Measurements from ENCODE around the gene RPL6.

The RPL6 gene

DNA sequence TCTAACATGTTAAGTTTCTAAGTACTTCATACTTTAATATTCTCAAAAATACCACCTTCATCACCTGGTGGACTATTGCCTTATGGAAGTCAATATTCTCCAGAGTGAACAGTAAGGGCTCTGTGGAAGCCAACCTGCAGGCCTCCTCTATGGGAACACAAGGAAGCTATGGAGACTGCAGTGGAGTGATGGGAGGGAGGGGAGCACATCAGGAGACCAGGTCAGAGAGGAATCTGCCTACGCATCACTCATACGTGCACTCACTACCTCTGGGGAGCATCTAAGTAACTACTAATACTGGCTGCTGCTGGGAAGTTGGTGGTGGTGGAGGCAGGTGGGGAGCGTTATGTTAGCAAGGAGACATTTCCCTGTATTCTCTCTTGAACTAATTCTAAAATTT lies 47.1 kb downstream of the RPL6 start:
- H3K36me3 ChIP-seq (ENCODE audit: control insufficient read depth, low read length): no peaks in the 10 kb centered on the region
- no peaks in the 10 kb centered on the region for H3F3A ChIP-seq (ENCODE audit: control insufficient read depth, insufficient read depth)
- no peaks in the 10 kb centered on the region for H4K20me1 ChIP-seq (ENCODE audit: control insufficient read depth, insufficient read depth, low read depth, low read length)
- H3K9me3 ChIP-seq (ENCODE audit: control insufficient read depth, insufficient read depth, low read length): no peaks in the 10 kb centered on the region
- H3K79me2 ChIP-seq (ENCODE audit: control insufficient read depth, low read length): peaks cover 63% of the 10 kb centered on the region
- no peak overlapping the region for H3K4me3 ChIP-seq (ENCODE audit: low read length)
- no peaks in the 10 kb centered on the region for H3K9me2 ChIP-seq (replicated peaks; ENCODE audit: control insufficient read depth, low read length)
- no peak for TF ChIP-seq EZH2phosphoT487 (IDR thresholded peaks at IDR 0.05; ENCODE audit: borderline replicate concordance, low read length)
- TF ChIP-seq, protein P1, sequence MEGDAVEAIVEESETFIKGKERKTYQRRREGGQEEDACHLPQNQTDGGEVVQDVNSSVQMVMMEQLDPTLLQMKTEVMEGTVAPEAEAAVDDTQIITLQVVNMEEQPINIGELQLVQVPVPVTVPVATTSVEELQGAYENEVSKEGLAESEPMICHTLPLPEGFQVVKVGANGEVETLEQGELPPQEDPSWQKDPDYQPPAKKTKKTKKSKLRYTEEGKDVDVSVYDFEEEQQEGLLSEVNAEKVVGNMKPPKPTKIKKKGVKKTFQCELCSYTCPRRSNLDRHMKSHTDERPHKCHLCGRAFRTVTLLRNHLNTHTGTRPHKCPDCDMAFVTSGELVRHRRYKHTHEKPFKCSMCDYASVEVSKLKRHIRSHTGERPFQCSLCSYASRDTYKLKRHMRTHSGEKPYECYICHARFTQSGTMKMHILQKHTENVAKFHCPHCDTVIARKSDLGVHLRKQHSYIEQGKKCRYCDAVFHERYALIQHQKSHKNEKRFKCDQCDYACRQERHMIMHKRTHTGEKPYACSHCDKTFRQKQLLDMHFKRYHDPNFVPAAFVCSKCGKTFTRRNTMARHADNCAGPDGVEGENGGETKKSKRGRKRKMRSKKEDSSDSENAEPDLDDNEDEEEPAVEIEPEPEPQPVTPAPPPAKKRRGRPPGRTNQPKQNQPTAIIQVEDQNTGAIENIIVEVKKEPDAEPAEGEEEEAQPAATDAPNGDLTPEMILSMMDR (IDR thresholded peaks at IDR 0.05; ENCODE audit: low read depth, low read length, poor library complexity, severe bottlenecking): no peak
- H3K4me1 ChIP-seq (ENCODE audit: control insufficient read depth, low read length): no peaks in the 10 kb centered on the region
- H3K27ac ChIP-seq (ENCODE audit: low read depth, low read length): no peak overlapping the region
- no peaks in the 10 kb centered on the region for H3K27me3 ChIP-seq (ENCODE audit: control insufficient read depth, low read length)
- no peak overlapping the region for H3K4me2 ChIP-seq (ENCODE audit: low read length)

DNA sequence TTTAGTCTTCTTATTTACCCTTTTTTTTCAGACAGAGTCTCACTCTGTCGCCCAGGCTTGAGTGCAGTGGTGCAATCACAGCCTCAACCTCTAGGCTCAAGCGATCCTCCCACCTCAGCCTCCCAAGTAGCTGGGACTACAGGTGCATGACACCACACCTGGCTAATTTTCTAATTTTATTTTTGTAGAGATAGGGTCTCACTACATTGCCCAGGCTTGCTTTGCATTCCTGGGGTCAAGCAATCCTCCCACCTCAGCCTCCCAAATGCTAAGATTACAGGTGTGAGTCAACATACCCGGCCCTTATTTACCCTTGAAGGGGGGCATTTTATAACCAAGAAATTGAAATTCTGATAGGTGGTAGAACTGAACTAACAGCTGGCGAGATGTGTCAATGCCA lies 48.1 kb downstream of the RPL6 start:
- Histone ChIP-seq H4K20me1 (ENCODE audit: control insufficient read depth, insufficient read depth, low read depth, low read length) (no peaks in the 10 kb centered on the region), H3K9me2 (replicated peaks; ENCODE audit: control insufficient read depth, low read length) (no peaks in the 10 kb centered on the region), H3K27me3 (ENCODE audit: control insufficient read depth, low read length) (no peaks in the 10 kb centered on the region), H3K9me3 (ENCODE audit: control insufficient read depth, insufficient read depth, low read length) (no peaks in the 10 kb centered on the region), H3K4me2 (ENCODE audit: low read length) (no peak overlapping the region), H3K36me3 (ENCODE audit: control insufficient read depth, low read length) (no peaks in the 10 kb centered on the region), H3K79me2 (ENCODE audit: control insufficient read depth, low read length) (peaks cover 61% of the 10 kb centered on the region), H3K4me1 (ENCODE audit: control insufficient read depth, low read length) (no peaks in the 10 kb centered on the region), H3K27ac (ENCODE audit: low read depth, low read length) (no peak overlapping the region), H3K4me3 (ENCODE audit: low read length) (no peak overlapping the region), H3F3A (ENCODE audit: control insufficient read depth, insufficient read depth) (no peaks in the 10 kb centered on the region)
- TF ChIP-seq, protein P1 (IDR thresholded peaks at IDR 0.05; ENCODE audit: low read depth, low read length, poor library complexity, severe bottlenecking): no peak
- no peak for TF ChIP-seq EZH2phosphoT487 (IDR thresholded peaks at IDR 0.05; ENCODE audit: borderline replicate concordance, low read length)

DNA sequence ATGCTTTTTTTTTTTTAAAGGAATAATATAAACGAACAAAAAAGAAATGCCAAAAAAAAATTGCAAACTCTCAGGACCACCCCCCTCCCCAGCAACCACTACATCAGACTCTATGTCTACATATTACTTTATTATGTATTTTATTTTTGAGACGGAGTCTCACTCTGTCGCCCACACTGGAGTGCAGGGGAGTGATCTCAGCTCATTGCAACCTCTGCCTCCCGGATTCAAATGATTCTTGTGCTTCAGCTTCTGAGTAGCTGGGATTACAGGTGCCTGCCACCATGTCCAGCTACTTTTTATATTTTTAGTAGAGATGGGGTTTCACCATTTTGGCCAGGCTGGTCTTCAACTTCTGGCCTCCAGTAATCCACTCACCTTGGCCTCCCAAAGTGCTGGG lies 50.1 kb downstream of the RPL6 start:
- H4K20me1 ChIP-seq (ENCODE audit: control insufficient read depth, insufficient read depth, low read depth, low read length): 0 out of 2 replicates have a peak, but pooled peaks cover 4% of the 10 kb centered on the region

More for the DNA sequence above, 50.1 kb downstream of the RPL6 start:
- Histone ChIP-seq H3F3A (ENCODE audit: control insufficient read depth, insufficient read depth) (no peaks in the 10 kb centered on the region), H3K4me2 (ENCODE audit: low read length) (no peak overlapping the region), H3K9me3 (ENCODE audit: control insufficient read depth, insufficient read depth, low read length) (no peaks in the 10 kb centered on the region), H3K79me2 (ENCODE audit: control insufficient read depth, low read length) (peaks cover 54% of the 10 kb centered on the region), H3K27ac (ENCODE audit: low read depth, low read length) (no peak overlapping the region), H3K27me3 (ENCODE audit: control insufficient read depth, low read length) (no peaks in the 10 kb centered on the region), H3K9me2 (replicated peaks; ENCODE audit: control insufficient read depth, low read length) (no peaks in the 10 kb centered on the region), H3K4me1 (ENCODE audit: control insufficient read depth, low read length) (peaks cover 4% of the 10 kb centered on the region), H3K4me3 (ENCODE audit: low read length) (no peak overlapping the region), H3K36me3 (ENCODE audit: control insufficient read depth, low read length) (no peaks in the 10 kb centered on the region)
- TF ChIP-seq, protein P1 (IDR thresholded peaks at IDR 0.05; ENCODE audit: low read depth, low read length, poor library complexity, severe bottlenecking): no peak
- TF ChIP-seq EZH2phosphoT487 (IDR thresholded peaks at IDR 0.05; ENCODE audit: borderline replicate concordance, low read length): no peak

Measured in DOHH2 (cell line).